Neural cell (in vitro differentiated cells): ENCODE data around the gene STK17B.

Experiments used
- EP300 ChIP-seq: fragments of 450-650 bp; conservative IDR thresholded peaks from 2 replicates; pipeline ENCODE4 v1.6.1; 2014; ENCODE audit warnings: antibody characterized with exemption, mild to moderate bottlenecking, moderate library complexity; ENCODE audit not compliant: poor library complexity, severe bottlenecking
- EZH2 ChIP-seq: fragments of 200-600, 300-800 bp; shearing (Covaris generic), sonication (generic); IDR thresholded peaks from 2 replicates; pipeline ENCODE4 v1.6.1; 2014; ENCODE audit warnings: antibody characterized with exemption, low read length, borderline replicate concordance, mild to moderate bottlenecking; ENCODE audit not compliant: insufficient read depth, poor library complexity, severe bottlenecking
- POLR2AphosphoS5 ChIP-seq: IDR thresholded peaks from 2 replicates; pipeline ENCODE4 v1.6.1; 2012
- TAF1 ChIP-seq: IDR thresholded peaks from 2 replicates; pipeline ENCODE4 v1.6.1; 2012; ENCODE audit warnings: low read depth
- TF ChIP-seq, protein P1 (sequence below): IDR thresholded peaks from 2 replicates; pipeline ENCODE4 v1.6.1; 2012; ENCODE audit warnings: borderline replicate concordance
- TF ChIP-seq, protein P2 (sequence below): fragments of 450-650 bp; IDR thresholded peaks from 2 replicates; pipeline ENCODE4 v1.5.1; 2014; ENCODE audit warnings: antibody characterized with exemption, mild to moderate bottlenecking, moderate library complexity; ENCODE audit not compliant: poor library complexity, severe bottlenecking

DNA sequence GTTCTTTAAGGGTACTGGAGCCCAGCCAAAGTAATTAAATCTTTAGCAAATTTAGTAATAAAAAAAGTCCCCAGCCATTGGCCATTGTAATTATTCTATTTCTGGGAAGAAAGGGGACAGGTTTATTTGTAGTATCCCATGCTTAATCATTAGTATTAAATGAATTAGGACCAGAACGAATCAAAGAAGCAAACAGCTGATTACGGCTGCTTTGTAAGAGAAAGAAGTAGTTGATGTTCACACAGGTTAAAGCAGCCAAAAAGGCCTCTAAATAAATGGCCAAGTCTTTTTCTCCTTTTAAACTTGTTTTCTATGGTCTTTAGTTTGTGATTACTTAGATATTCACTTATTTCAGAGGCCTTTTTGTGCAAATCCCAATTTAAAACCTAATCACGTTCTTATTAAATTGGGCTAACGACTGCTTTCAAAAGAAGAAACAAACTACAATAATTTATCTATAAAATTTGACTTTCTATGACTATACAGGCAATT is 54.1 kb downstream of the STK17B start:
- TF ChIP-seq, protein P1, sequence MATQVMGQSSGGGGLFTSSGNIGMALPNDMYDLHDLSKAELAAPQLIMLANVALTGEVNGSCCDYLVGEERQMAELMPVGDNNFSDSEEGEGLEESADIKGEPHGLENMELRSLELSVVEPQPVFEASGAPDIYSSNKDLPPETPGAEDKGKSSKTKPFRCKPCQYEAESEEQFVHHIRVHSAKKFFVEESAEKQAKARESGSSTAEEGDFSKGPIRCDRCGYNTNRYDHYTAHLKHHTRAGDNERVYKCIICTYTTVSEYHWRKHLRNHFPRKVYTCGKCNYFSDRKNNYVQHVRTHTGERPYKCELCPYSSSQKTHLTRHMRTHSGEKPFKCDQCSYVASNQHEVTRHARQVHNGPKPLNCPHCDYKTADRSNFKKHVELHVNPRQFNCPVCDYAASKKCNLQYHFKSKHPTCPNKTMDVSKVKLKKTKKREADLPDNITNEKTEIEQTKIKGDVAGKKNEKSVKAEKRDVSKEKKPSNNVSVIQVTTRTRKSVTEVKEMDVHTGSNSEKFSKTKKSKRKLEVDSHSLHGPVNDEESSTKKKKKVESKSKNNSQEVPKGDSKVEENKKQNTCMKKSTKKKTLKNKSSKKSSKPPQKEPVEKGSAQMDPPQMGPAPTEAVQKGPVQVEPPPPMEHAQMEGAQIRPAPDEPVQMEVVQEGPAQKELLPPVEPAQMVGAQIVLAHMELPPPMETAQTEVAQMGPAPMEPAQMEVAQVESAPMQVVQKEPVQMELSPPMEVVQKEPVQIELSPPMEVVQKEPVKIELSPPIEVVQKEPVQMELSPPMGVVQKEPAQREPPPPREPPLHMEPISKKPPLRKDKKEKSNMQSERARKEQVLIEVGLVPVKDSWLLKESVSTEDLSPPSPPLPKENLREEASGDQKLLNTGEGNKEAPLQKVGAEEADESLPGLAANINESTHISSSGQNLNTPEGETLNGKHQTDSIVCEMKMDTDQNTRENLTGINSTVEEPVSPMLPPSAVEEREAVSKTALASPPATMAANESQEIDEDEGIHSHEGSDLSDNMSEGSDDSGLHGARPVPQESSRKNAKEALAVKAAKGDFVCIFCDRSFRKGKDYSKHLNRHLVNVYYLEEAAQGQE: no peak
- TF ChIP-seq, protein P2, sequence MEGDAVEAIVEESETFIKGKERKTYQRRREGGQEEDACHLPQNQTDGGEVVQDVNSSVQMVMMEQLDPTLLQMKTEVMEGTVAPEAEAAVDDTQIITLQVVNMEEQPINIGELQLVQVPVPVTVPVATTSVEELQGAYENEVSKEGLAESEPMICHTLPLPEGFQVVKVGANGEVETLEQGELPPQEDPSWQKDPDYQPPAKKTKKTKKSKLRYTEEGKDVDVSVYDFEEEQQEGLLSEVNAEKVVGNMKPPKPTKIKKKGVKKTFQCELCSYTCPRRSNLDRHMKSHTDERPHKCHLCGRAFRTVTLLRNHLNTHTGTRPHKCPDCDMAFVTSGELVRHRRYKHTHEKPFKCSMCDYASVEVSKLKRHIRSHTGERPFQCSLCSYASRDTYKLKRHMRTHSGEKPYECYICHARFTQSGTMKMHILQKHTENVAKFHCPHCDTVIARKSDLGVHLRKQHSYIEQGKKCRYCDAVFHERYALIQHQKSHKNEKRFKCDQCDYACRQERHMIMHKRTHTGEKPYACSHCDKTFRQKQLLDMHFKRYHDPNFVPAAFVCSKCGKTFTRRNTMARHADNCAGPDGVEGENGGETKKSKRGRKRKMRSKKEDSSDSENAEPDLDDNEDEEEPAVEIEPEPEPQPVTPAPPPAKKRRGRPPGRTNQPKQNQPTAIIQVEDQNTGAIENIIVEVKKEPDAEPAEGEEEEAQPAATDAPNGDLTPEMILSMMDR: no peak
- TF ChIP-seq TAF1 (no peak), POLR2AphosphoS5 (no peak), EP300 (no peak), EZH2 (no peak)
